DND-41 (cell line): ENCODE measurements around the gene KCP.

ENCODE experiments used
- ATAC-seq: fragments of 200-7000 bp; cut with Tn5 transposase; 3 replicates; pipeline ENCODE4 v1.9.1; 2021; ENCODE audit warnings: low read depth; ENCODE audit not compliant: insufficient read depth
- DNase-seq: peaks from one replicate; pipeline ENCODE4 v3.0.0-alpha.2; 2020
- H2AFZ ChIP-seq: 2 replicates; pipeline ENCODE4 v1.6.0; 2012; ENCODE audit warnings: low read depth, low read length
- H3K27ac ChIP-seq: 2 replicates; pipeline ENCODE4 v1.5.1; 2012; ENCODE audit warnings: low read length, inconsistent platforms
- H3K27me3 ChIP-seq: fragments of 200-600 bp; sonication (generic); 2 replicates; pipeline ENCODE4 v1.6.0; 2012; ENCODE audit warnings: low read length, mild to moderate bottlenecking, inconsistent platforms; ENCODE audit not compliant: insufficient read depth, poor library complexity
- H3K36me3 ChIP-seq: 2 replicates; pipeline ENCODE4 v1.5.1; 2012; ENCODE audit warnings: low read length, inconsistent platforms; ENCODE audit not compliant: insufficient read depth
- H3K4me1 ChIP-seq: 2 replicates; pipeline ENCODE4 v1.5.1; 2012; ENCODE audit warnings: mild to moderate bottlenecking, low read length; ENCODE audit not compliant: insufficient read depth
- H3K4me2 ChIP-seq: 2 replicates; pipeline ENCODE4 v1.6.0; 2012; ENCODE audit warnings: mild to moderate bottlenecking, moderate library complexity, low read length, inconsistent platforms; ENCODE audit not compliant: insufficient read depth
- H3K4me3 ChIP-seq, 2 experiments: fragments of 200-600 bp in 1 of 2; shearing (Covaris generic) in 1 of 2; 2 replicates each; pipeline ENCODE4 v1.5.1; 2012 to 2016; ENCODE audit warnings: inconsistent platforms in 2 of 2, low read length in 2 of 2, mild to moderate bottlenecking in 2 of 2, low read depth in 1 of 2, moderate library complexity in 1 of 2
- H3K79me2 ChIP-seq: 2 replicates; pipeline ENCODE4 v1.6.0; 2012; ENCODE audit warnings: low read length, inconsistent platforms; ENCODE audit not compliant: insufficient read depth
- H3K9ac ChIP-seq: 2 replicates; pipeline ENCODE4 v1.6.0; 2012; ENCODE audit warnings: low read depth, mild to moderate bottlenecking, inconsistent platforms, low read length, moderate library complexity
- H3K9me3 ChIP-seq: 2 replicates; pipeline ENCODE4 v1.5.1; 2012; ENCODE audit warnings: low read length, moderate library complexity, mild to moderate bottlenecking, inconsistent platforms; ENCODE audit not compliant: insufficient read depth, severe bottlenecking
- H4K20me1 ChIP-seq: 2 replicates; pipeline ENCODE4 v1.6.0; 2012; ENCODE audit warnings: low read length; ENCODE audit not compliant: insufficient read depth
- EZH2 ChIP-seq: IDR thresholded peaks from 3 replicates; pipeline ENCODE4 v1.6.1; 2012; ENCODE audit warnings: borderline replicate concordance, low read depth, mild to moderate bottlenecking, moderate library complexity, low read length, inconsistent platforms; ENCODE audit not compliant: severe bottlenecking
- TF ChIP-seq, protein P1 (sequence below): IDR thresholded peaks from 2 replicates; pipeline ENCODE4 v1.5.1; 2012; ENCODE audit warnings: borderline replicate concordance, low read length, moderate library complexity, mild to moderate bottlenecking; ENCODE audit not compliant: poor library complexity, severe bottlenecking; ENCODE audit errors: extremely low read depth

Gene KCP

GRCh38 chr7:128917122-128917521 lies 6.6 kb upstream of the KCP start:
- Histone ChIP-seq H3K9ac (no peak overlapping the region), H4K20me1 (no peaks in the 10 kb centered on the region), H3K27ac (no peak overlapping the region), H3K36me3 (no peaks in the 10 kb centered on the region), H3K4me1 (no peaks in the 10 kb centered on the region), H2AFZ (no peak overlapping the region), H3K4me3 (no peak overlapping the region), H3K4me2 (no peak overlapping the region), H3K27me3 (no peaks in the 10 kb centered on the region), H3K9me3 (no peaks in the 10 kb centered on the region), H3K79me2 (no peaks in the 10 kb centered on the region)
- DNase-seq, result no peak
- TF ChIP-seq, protein P1, sequence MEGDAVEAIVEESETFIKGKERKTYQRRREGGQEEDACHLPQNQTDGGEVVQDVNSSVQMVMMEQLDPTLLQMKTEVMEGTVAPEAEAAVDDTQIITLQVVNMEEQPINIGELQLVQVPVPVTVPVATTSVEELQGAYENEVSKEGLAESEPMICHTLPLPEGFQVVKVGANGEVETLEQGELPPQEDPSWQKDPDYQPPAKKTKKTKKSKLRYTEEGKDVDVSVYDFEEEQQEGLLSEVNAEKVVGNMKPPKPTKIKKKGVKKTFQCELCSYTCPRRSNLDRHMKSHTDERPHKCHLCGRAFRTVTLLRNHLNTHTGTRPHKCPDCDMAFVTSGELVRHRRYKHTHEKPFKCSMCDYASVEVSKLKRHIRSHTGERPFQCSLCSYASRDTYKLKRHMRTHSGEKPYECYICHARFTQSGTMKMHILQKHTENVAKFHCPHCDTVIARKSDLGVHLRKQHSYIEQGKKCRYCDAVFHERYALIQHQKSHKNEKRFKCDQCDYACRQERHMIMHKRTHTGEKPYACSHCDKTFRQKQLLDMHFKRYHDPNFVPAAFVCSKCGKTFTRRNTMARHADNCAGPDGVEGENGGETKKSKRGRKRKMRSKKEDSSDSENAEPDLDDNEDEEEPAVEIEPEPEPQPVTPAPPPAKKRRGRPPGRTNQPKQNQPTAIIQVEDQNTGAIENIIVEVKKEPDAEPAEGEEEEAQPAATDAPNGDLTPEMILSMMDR, result no peak
- no peak for TF ChIP-seq EZH2
- ATAC-seq, result no peak

GRCh38 chr7:128916643-128916915 lies 6.1 kb upstream of the KCP start:
- no peak overlapping the region for H3K4me2 ChIP-seq
- no peak overlapping the region for H3K9ac ChIP-seq
- no peaks in the 10 kb centered on the region for H4K20me1 ChIP-seq
- ATAC-seq, result no peak
- no peaks in the 10 kb centered on the region for H3K36me3 ChIP-seq
- TF ChIP-seq, protein P1, result no peak
- no peak for TF ChIP-seq EZH2
- H3K27ac ChIP-seq, result no peak overlapping the region
- no peak overlapping the region for H2AFZ ChIP-seq
- no peaks in the 10 kb centered on the region for H3K79me2 ChIP-seq
- H3K4me1 ChIP-seq, result no peaks in the 10 kb centered on the region
- no peaks in the 10 kb centered on the region for H3K27me3 ChIP-seq
- no peaks in the 10 kb centered on the region for H3K9me3 ChIP-seq
- no peak for DNase-seq
- no peak overlapping the region for H3K4me3 ChIP-seq

DNA sequence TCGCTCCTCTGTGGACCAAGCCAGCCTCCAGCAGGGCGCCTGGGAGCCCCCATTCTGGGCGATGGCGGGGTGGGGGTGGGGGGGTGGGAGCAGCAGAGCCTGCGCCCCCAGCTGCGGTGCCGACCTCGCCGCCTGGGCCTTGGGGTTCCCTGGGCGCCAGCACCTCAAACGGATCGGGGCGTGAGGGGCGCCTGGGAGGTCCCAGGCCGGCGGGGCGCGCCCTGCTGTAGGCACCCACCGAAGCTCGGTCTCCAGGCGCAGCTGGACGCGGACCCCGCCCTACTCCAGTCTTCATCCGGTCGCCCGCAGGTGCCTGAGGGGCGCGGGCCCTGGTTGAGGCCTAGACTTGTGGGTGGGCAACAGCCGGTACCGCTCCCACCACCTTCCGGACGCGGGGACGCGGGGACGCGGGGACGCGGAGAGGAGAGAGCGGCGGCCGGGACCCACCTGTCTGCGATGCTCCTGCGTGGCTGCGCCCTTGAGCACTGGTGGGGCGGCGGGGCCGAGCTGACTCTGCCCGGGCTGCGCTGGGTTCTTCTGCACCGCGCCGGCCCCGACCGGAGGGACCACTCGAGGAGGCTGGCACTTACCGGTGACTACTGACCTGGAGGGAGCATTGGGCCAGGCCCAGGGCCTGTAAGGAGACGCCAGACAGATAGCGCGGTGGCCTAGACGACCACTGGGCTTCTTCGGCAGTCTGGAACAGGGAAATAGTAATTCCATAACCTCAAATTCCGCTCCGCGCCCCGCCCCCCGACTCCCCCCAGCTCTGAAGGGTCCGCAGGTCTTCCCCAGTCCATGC lies 5.5 kb upstream of the KCP start:
- no peak overlapping the region for H3K4me2 ChIP-seq
- H3K9ac ChIP-seq, result no peak overlapping the region
- H3K36me3 ChIP-seq, result no peaks in the 10 kb centered on the region
- H3K4me3 ChIP-seq, result no peak overlapping the region
- TF ChIP-seq, protein P1, result no peak
- TF ChIP-seq EZH2, result no peak
- no peak for DNase-seq
- H3K4me1 ChIP-seq, result no peaks in the 10 kb centered on the region
- no peaks in the 10 kb centered on the region for H4K20me1 ChIP-seq
- no peaks in the 10 kb centered on the region for H3K9me3 ChIP-seq
- H3K79me2 ChIP-seq, result no peaks in the 10 kb centered on the region
- H3K27me3 ChIP-seq, result no peaks in the 10 kb centered on the region
- no peak overlapping the region for H3K27ac ChIP-seq
- H2AFZ ChIP-seq, result no peak overlapping the region
- no peak for ATAC-seq

- Histone ChIP-seq H3K27ac (no peak overlapping the region), H3K79me2 (no peaks in the 10 kb centered on the region), H3K36me3 (no peaks in the 10 kb centered on the region), H3K9ac (no peak overlapping the region), H3K4me1 (no peaks in the 10 kb centered on the region), H3K27me3 (no peaks in the 10 kb centered on the region), H4K20me1 (no peaks in the 10 kb centered on the region), H3K4me3 (no peak overlapping the region), H3K4me2 (no peak overlapping the region), H2AFZ (no peak overlapping the region), H3K9me3 (no peaks in the 10 kb centered on the region)
- ATAC-seq (no peak), DNase-seq (no peak)
- TF ChIP-seq EZH2, result no peak
- TF ChIP-seq, protein P1, result no peak
Measured at GRCh38 chr7:128915271-128915819, 4.8 kb upstream of the KCP start.
